ENCODE data around the gene TSSC4.

TSSC4 gene

GRCh38 chr11:2428322-2428795, 27.8 kb downstream of the TSSC4 start (continued):
- no peak for TF ChIP-seq ZNF211 (tag by site-specific recombination; IDR thresholded peaks at IDR 0.05; ENCODE audit: low read depth)
- TF ChIP-seq ZNF513 (tag by site-specific recombination; IDR thresholded peaks at IDR 0.05), result peak; percentile 85
- TF ChIP-seq ZNF274 (IDR thresholded peaks at IDR 0.05; ENCODE audit: low read length), result no peak
- TF ChIP-seq ZNF274 (tag by site-specific recombination; IDR thresholded peaks at IDR 0.05; ENCODE audit: borderline replicate concordance), result 0 out of 2 replicates have a peak, but pooled peaks have one; percentile 31
- no peak for TF ChIP-seq ZBTB8A (tag by site-specific recombination; IDR thresholded peaks at IDR 0.05)
- peak; percentile 71 for TF ChIP-seq ZNF239 (tag by site-specific recombination; IDR thresholded peaks at IDR 0.05)
- TF ChIP-seq ZNF148 (tag by site-specific recombination; IDR thresholded peaks at IDR 0.05; ENCODE audit: borderline replicate concordance), result 0 out of 2 replicates have a peak, but pooled peaks have one; percentile 51
- TF ChIP-seq ZNF133 (tag by site-specific recombination; IDR thresholded peaks at IDR 0.05), result peak; percentile 13; the same call in 1 of the 2 replicates
- peak; percentile 58; the same call in 1 of the 2 replicates for TF ChIP-seq ZSCAN5A (tag by site-specific recombination; IDR thresholded peaks at IDR 0.05)
- TF ChIP-seq ZNF2 (tag by site-specific recombination; IDR thresholded peaks at IDR 0.05), result peak; percentile 89
- 0 out of 2 replicates have a peak, but pooled peaks have one; percentile 44 for TF ChIP-seq ZNF580 (tag by site-specific recombination; IDR thresholded peaks at IDR 0.05)
- no peak for TF ChIP-seq ZNF449 (tag by site-specific recombination; IDR thresholded peaks at IDR 0.05)
- TF ChIP-seq ZNF707 (tag by site-specific recombination; IDR thresholded peaks at IDR 0.05), result peak; percentile 40; the same call in 1 of the 2 replicates
- no peak for TF ChIP-seq BCL11B (tag by site-specific recombination; IDR thresholded peaks at IDR 0.05; ENCODE audit: low read depth)
- peak; percentile 41 for TF ChIP-seq ZNF157 (tag by site-specific recombination; IDR thresholded peaks at IDR 0.05)

- Histone ChIP-seq H3K27ac (ENCODE audit: extremely low read depth, low read depth, low read length) (no peak overlapping the region), H3K4me3 (ENCODE audit: low read depth, low read length) (no peak overlapping the region), H3K4me1 (ENCODE audit: control insufficient read depth, insufficient read depth, low read length) (no peaks in the 10 kb centered on the region), H3K36me3 (ENCODE audit: control insufficient read depth in 2 of 2, insufficient read depth in 1 of 2, low read length in 2 of 2) (no peaks in the 10 kb centered on the region), H3K9me3 (ENCODE audit: control insufficient read depth, insufficient read depth, low read depth, low read length) (no peaks in the 10 kb centered on the region)
- CTCF ChIA-PET, result interaction anchor here (0.6 to 1.5 kb wide), 3 partner anchors 11 to 100 kb away, joined by 3 to 12 read pairs (median 4); no protein-coding TSS in a partner anchor
- TF ChIP-seq ZNF16 (tag by site-specific recombination; IDR thresholded peaks at IDR 0.05; ENCODE audit: low read depth) (peak; percentile 71; the same call in 1 of the 2 replicates), PRDM1 (tag by site-specific recombination; IDR thresholded peaks at IDR 0.05) (no peak)
- POLR2A ChIA-PET, result no interaction called here
Measured at GRCh38 chr11:2431395-2431794, 30.8 kb downstream of the TSSC4 start.
